GM18507 (cell line): ENCODE results near the gene PDE4D.
A peak's percentile ranks its signal among the peaks of the same experiment; 100 is the strongest.

Experiments used
- DNase-seq: peaks from one replicate; pipeline ENCODE4 v3.0.0; 2011; ENCODE audit warnings: low read depth; ENCODE audit not compliant: insufficient read length; ENCODE audit errors: extremely low spot score
- FAIRE-seq: peaks from 2 replicates; lab custom pipeline; 2011; peaks lifted over from hg19 to GRCh38; lab: Jason Lieb, UNC

The PDE4D gene

GRCh38 chr5:59198832-59199231 lies 694.7 kb downstream of the PDE4D start:
- FAIRE-seq (no peak), DNase-seq (no peak)

GRCh38 chr5:59198365-59198764 lies 695.2 kb downstream of the PDE4D start:
- FAIRE-seq (no peak), DNase-seq (no peak)

GRCh38 chr5:59197911-59198310 lies 695.6 kb downstream of the PDE4D start:
- FAIRE-seq, result no peak
- no peak for DNase-seq

- FAIRE-seq (no peak), DNase-seq (no peak)
Observed at GRCh38 chr5:59193616-59194319, 699.8 kb downstream of the PDE4D start.

GRCh38 chr5:59190746-59191145 lies 702.8 kb downstream of the PDE4D start:
- FAIRE-seq, result no peak
- no peak for DNase-seq

- FAIRE-seq (no peak), DNase-seq (no peak)
Observed at GRCh38 chr5:59189472-59190244, 703.9 kb downstream of the PDE4D start.

- DNase-seq (peak; percentile 11), FAIRE-seq (peak; percentile 81)
Observed at GRCh38 chr5:59188419-59189225, 704.9 kb downstream of the PDE4D start.

GRCh38 chr5:59187857-59188256 lies 705.7 kb downstream of the PDE4D start:
- DNase-seq (no peak), FAIRE-seq (no peak)

- FAIRE-seq (no peak), DNase-seq (no peak)
Observed at GRCh38 chr5:59186623-59187022, 706.9 kb downstream of the PDE4D start.

GRCh38 chr5:59185757-59186385 lies 707.7 kb downstream of the PDE4D start:
- DNase-seq (no peak), FAIRE-seq (no peak)

GRCh38 chr5:59184769-59185168 lies 708.8 kb downstream of the PDE4D start:
- DNase-seq, result no peak
- FAIRE-seq, result no peak

- FAIRE-seq (no peak), DNase-seq (no peak)
Observed at GRCh38 chr5:59182760-59183159, 710.8 kb downstream of the PDE4D start.

- DNase-seq (peak; percentile 2), FAIRE-seq (no peak)
Observed at GRCh38 chr5:59180515-59180914, 713.0 kb downstream of the PDE4D start.

- DNase-seq (no peak), FAIRE-seq (no peak)
Observed at GRCh38 chr5:59179704-59180103, 713.8 kb downstream of the PDE4D start.

- DNase-seq (no peak), FAIRE-seq (no peak)
Observed at GRCh38 chr5:59178482-59178881, 715.0 kb downstream of the PDE4D start.

GRCh38 chr5:59178071-59178470 lies 715.5 kb downstream of the PDE4D start:
- DNase-seq, result no peak
- no peak for FAIRE-seq

- DNase-seq (no peak), FAIRE-seq (no peak)
Observed at GRCh38 chr5:59177644-59178043, 715.9 kb downstream of the PDE4D start.

GRCh38 chr5:59174248-59174844 lies 719.2 kb downstream of the PDE4D start:
- FAIRE-seq (no peak), DNase-seq (no peak)

- FAIRE-seq (no peak), DNase-seq (no peak)
Observed at GRCh38 chr5:59173578-59173977, 719.9 kb downstream of the PDE4D start.
